GM12874 (cell line): ENCODE measurements around the gene C11orf65.

ENCODE experiments used
- CTCF ChIP-seq: IDR thresholded peaks from 2 replicates; pipeline ENCODE4 v1.5.1; 2011; ENCODE audit warnings: low read depth, mild to moderate bottlenecking, control low read depth, low read length, moderate library complexity; ENCODE audit not compliant: insufficient read depth

C11orf65 gene

GRCh38 chr11:108394744-108395284 is 72.5 kb downstream of the C11orf65 start:
- no peak for TF ChIP-seq CTCF

- no peak for TF ChIP-seq CTCF
Measured at GRCh38 chr11:108393046-108393445, 74.3 kb downstream of the C11orf65 start.

- TF ChIP-seq CTCF: no peak
Measured at GRCh38 chr11:108392353-108392752, 75.0 kb downstream of the C11orf65 start.

GRCh38 chr11:108388576-108388975 is 78.8 kb downstream of the C11orf65 start:
- no peak for TF ChIP-seq CTCF

GRCh38 chr11:108370990-108371389 is 96.3 kb downstream of the C11orf65 start:
- TF ChIP-seq CTCF: no peak

GRCh38 chr11:108370315-108370714 is 97.0 kb downstream of the C11orf65 start:
- no peak for TF ChIP-seq CTCF

GRCh38 chr11:108369064-108369463 is 98.3 kb downstream of the C11orf65 start:
- no peak for TF ChIP-seq CTCF

GRCh38 chr11:108368134-108368533 is 99.2 kb downstream of the C11orf65 start:
- TF ChIP-seq CTCF: no peak
